ENCODE measurements around the gene ROPN1B. TPM values are rescaled to one million over a fixed set of nuclear protein-coding genes. Genes with fewer than 3 reads are reported as not detected.
"Not testable (repeated sequence)": the region's sequence is repeated elsewhere in the genome, so short reads cannot be mapped to it uniquely, and the experiment has no call there.

Gene ROPN1B
- total RNA-seq, 1 experiment from 2014 or later, result 2.2 TPM

- H3K27me3 ChIP-seq (ENCODE audit: insufficient read depth, low read length); H3K9me3 ChIP-seq (ENCODE audit: control insufficient read depth in 1 of 2, insufficient read depth in 1 of 2, low read depth in 1 of 2, low read length in 2 of 2); POLR2A ChIA-PET; H3K9ac ChIP-seq (ENCODE audit: low read length); H4K20me1 ChIP-seq (ENCODE audit: insufficient read depth); H3K4me1 ChIP-seq (ENCODE audit: control insufficient read depth in 1 of 2, insufficient read depth in 2 of 2, low read length in 2 of 2); BruUV-seq (replicated peaks); H3K36me3 ChIP-seq (ENCODE audit: control insufficient read depth in 1 of 2, insufficient read depth in 2 of 2, low read length in 2 of 2); CTCF ChIA-PET; RAD21 ChIA-PET (ENCODE audit: low non-redundant PET in 1 of 2, low total read pairs in 2 of 2, uncharacterized antibody in 2 of 2, unreplicated experiment in 2 of 2); DNase-seq (ENCODE audit: low read depth, low spot score); H3K9me2 ChIP-seq (ENCODE audit: insufficient read depth); H2AFZ ChIP-seq (ENCODE audit: low read depth, low read length, poor library complexity, severe bottlenecking); H3K4me3 ChIP-seq (replicated peaks in 1 of 2; ENCODE audit: low read depth in 1 of 2, low read length in 2 of 2); H3K79me2 ChIP-seq (ENCODE audit: insufficient read depth, low read length); H3K27ac ChIP-seq (ENCODE audit: low read depth, low read length): not testable (repeated sequence)
- intact Hi-C loops (cut with micrococcal nuclease), result loop anchor here (5.0 kb wide), 1 partner anchor 140 kb away; no protein-coding TSS in a partner anchor
- H3K4me2 ChIP-seq (ENCODE audit: low read length), result peak overlapping the region; percentile 48
- peak; percentile 79 for ATAC-seq
- TF ChIP-seq RAD21 (IDR thresholded peaks at IDR 0.05; ENCODE audit: low read depth) (peak; percentile 56), CBX3 (IDR thresholded peaks at IDR 0.05; ENCODE audit: low read depth) (0 out of 2 replicates have a peak, but pooled peaks have one; percentile 14), CTCF (IDR thresholded peaks at IDR 0.05 in 2 of 3, conservative IDR thresholded peaks at IDR 0.05 in 1 of 3; ENCODE audit: borderline replicate concordance in 1 of 3, insufficient read depth in 1 of 3, low read depth in 2 of 3, low read length in 2 of 3) (peak; percentile 41 to 69 (median 62); a peak in 5 of 6 replicates)
Observed at GRCh38 chr3:125971997-125972944, 3.3 kb downstream of the ROPN1B start.

- BruUV-seq (replicated peaks); H3K4me1 ChIP-seq (ENCODE audit: control insufficient read depth in 1 of 2, insufficient read depth in 2 of 2, low read length in 2 of 2); H3K9ac ChIP-seq (ENCODE audit: low read length); H2AFZ ChIP-seq (ENCODE audit: low read depth, low read length, poor library complexity, severe bottlenecking); intact Hi-C loops (cut with micrococcal nuclease); ATAC-seq; H3K36me3 ChIP-seq (ENCODE audit: control insufficient read depth in 1 of 2, insufficient read depth in 2 of 2, low read length in 2 of 2); DNase-seq (ENCODE audit: low read depth, low spot score); H4K20me1 ChIP-seq (ENCODE audit: insufficient read depth); H3K4me2 ChIP-seq (ENCODE audit: low read length); H3K4me3 ChIP-seq (replicated peaks in 1 of 2; ENCODE audit: low read depth in 1 of 2, low read length in 2 of 2); H3K9me3 ChIP-seq (ENCODE audit: control insufficient read depth in 1 of 2, insufficient read depth in 1 of 2, low read depth in 1 of 2, low read length in 2 of 2); H3K27me3 ChIP-seq (ENCODE audit: insufficient read depth, low read length); H3K9me2 ChIP-seq (ENCODE audit: insufficient read depth); H3K27ac ChIP-seq (ENCODE audit: low read depth, low read length); POLR2A ChIA-PET; H3K79me2 ChIP-seq (ENCODE audit: insufficient read depth, low read length); CTCF ChIA-PET; RAD21 ChIA-PET (ENCODE audit: low non-redundant PET in 1 of 2, low total read pairs in 2 of 2, uncharacterized antibody in 2 of 2, unreplicated experiment in 2 of 2): not testable (repeated sequence)
Observed at GRCh38 chr3:125975245-125976002, 6.4 kb downstream of the ROPN1B start.

- BruUV-seq (replicated peaks); H3K4me1 ChIP-seq (ENCODE audit: control insufficient read depth in 1 of 2, insufficient read depth in 2 of 2, low read length in 2 of 2); H3K9me2 ChIP-seq (ENCODE audit: insufficient read depth); H4K20me1 ChIP-seq (ENCODE audit: insufficient read depth); intact Hi-C loops (cut with micrococcal nuclease); CTCF ChIA-PET; POLR2A ChIA-PET; H3K4me2 ChIP-seq (ENCODE audit: low read length); H3K9me3 ChIP-seq (ENCODE audit: control insufficient read depth in 1 of 2, insufficient read depth in 1 of 2, low read depth in 1 of 2, low read length in 2 of 2); H3K27ac ChIP-seq (ENCODE audit: low read depth, low read length); ATAC-seq; H3K27me3 ChIP-seq (ENCODE audit: insufficient read depth, low read length); DNase-seq (ENCODE audit: low read depth, low spot score); H3K36me3 ChIP-seq (ENCODE audit: control insufficient read depth in 1 of 2, insufficient read depth in 2 of 2, low read length in 2 of 2); H3K4me3 ChIP-seq (replicated peaks in 1 of 2; ENCODE audit: low read depth in 1 of 2, low read length in 2 of 2); RAD21 ChIA-PET (ENCODE audit: low non-redundant PET in 1 of 2, low total read pairs in 2 of 2, uncharacterized antibody in 2 of 2, unreplicated experiment in 2 of 2); H3K9ac ChIP-seq (ENCODE audit: low read length); H3K79me2 ChIP-seq (ENCODE audit: insufficient read depth, low read length); H2AFZ ChIP-seq (ENCODE audit: low read depth, low read length, poor library complexity, severe bottlenecking): not testable (repeated sequence)
Observed at GRCh38 chr3:125976003-125976390, 7.0 kb downstream of the ROPN1B start.
